ENCODE measurements around the gene RPL21. TPM values are rescaled to one million over a fixed set of nuclear protein-coding genes. Genes with fewer than 3 reads are reported as not detected.

The RPL21 gene
- total RNA-seq, 6 donors from 2014 or later: 158 to 853 (median 524) TPM

DNA sequence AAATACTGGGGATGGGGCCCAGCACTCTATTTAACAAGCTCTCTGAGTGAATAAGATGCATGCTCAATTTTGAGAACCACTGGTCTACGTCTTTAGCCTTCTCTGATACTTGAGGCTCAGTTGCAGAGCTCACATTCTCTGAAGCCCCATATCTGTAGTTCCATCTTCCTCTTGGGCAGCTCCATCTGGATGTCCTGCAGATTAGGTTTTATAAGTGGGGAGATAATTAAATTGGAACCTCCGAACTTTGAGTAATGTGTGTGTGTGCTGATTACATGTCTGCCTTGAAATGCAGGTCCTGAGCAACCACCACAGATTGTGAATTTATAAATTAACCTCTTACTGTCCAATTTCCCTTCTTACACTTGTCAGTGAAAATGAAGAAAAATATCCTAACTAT, 12.1 kb downstream of the RPL21 start:
- no peak for ATAC-seq (ENCODE audit: low FRiP score in 2 of 2)

GRCh38 chr13:27264181-27264580, 12.8 kb downstream of the RPL21 start:
- peaks cover 0 to 11% (median 0%) of the 10 kb centered on the region in 4 donors for H3K36me3 ChIP-seq
- TF ChIP-seq POLR2AphosphoS5 (IDR thresholded peaks at IDR 0.05) (no peak), CTCF (IDR thresholded peaks at IDR 0.05) (no peak)
- ATAC-seq (ENCODE audit: low FRiP score in 2 of 2) (peak in 1 of 2 donors; percentile 35), DNase-seq (no peak)
- no peaks in the 10 kb centered on the region for H3K27me3 ChIP-seq
- H3K9me3 ChIP-seq: no peaks in the 10 kb centered on the region
- H3K4me1 ChIP-seq: peaks cover 18 to 38% (median 23%) of the 10 kb centered on the region in 4 donors
- no peak overlapping the region for H3K27ac ChIP-seq
- 61 to 70% methylated on average over 5 of the region's 5 CpGs for WGBS, 2 donors
- H3K4me3 ChIP-seq: no peak overlapping the region

More for the DNA sequence above, 12.1 kb downstream of the RPL21 start:
- no peak for DNase-seq
- Histone ChIP-seq H3K27ac (no peak overlapping the region), H3K27me3 (no peaks in the 10 kb centered on the region), H3K4me1 (peaks cover 18 to 37% (median 23%) of the 10 kb centered on the region in 4 donors), H3K4me3 (no peak overlapping the region), H3K36me3 (peaks cover 0 to 16% (median 3%) of the 10 kb centered on the region in 4 donors), H3K9me3 (no peaks in the 10 kb centered on the region)
- WGBS, 2 donors: 65 to 69% methylated on average over 2 of the region's 2 CpGs
- TF ChIP-seq EP300 (IDR thresholded peaks at IDR 0.05): no peak
- TF ChIP-seq POLR2AphosphoS5 (IDR thresholded peaks at IDR 0.05): no peak
- TF ChIP-seq POLR2A (IDR thresholded peaks at IDR 0.05): no peak
- TF ChIP-seq CTCF (IDR thresholded peaks at IDR 0.05): no peak

DNA sequence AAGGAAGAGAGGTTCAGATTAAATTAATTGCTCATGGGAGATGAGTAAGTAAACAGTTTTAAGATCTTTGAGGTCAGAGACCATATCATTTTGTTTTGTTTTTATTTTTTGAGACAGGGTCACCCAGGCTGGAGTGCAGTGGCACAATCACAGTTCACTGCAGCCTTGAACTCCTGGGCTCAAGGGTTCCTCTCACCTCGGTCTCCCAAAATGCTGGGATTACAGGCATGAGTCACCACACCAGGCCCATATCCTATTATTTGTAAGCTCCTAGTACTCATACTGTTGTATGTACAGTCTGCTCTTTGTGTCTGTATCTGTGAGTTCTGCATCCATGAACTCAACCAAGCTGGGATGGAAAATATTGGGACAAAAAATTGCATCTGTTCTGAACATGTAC, 13.3 kb downstream of the RPL21 start:
- ATAC-seq (ENCODE audit: low FRiP score in 2 of 2) (no peak), DNase-seq (no peak)
- Histone ChIP-seq H3K4me3 (no peak overlapping the region), H3K27ac (no peak overlapping the region), H3K36me3 (peaks cover 0 to 11% (median 0%) of the 10 kb centered on the region in 4 donors), H3K9me3 (no peaks in the 10 kb centered on the region), H3K4me1 (peaks cover 17 to 43% (median 23%) of the 10 kb centered on the region in 4 donors), H3K27me3 (no peaks in the 10 kb centered on the region)
- TF ChIP-seq EP300 (IDR thresholded peaks at IDR 0.05): no peak
- TF ChIP-seq POLR2A (IDR thresholded peaks at IDR 0.05): no peak
- TF ChIP-seq CTCF (IDR thresholded peaks at IDR 0.05): no peak
- no peak for TF ChIP-seq POLR2AphosphoS5 (IDR thresholded peaks at IDR 0.05)
- 42 to 69% methylated on average over 1 of the region's 1 CpG for WGBS, 2 donors

GRCh38 chr13:27266917-27267316, 15.6 kb downstream of the RPL21 start:
- H3K27ac ChIP-seq: peak overlapping the region in 3 of 4 donors; percentile 33 to 41 (median 40)
- WGBS, 2 donors: 29 to 34% methylated on average over 2 of the region's 2 CpGs
- no peak overlapping the region for H3K4me3 ChIP-seq
- no peaks in the 10 kb centered on the region for H3K9me3 ChIP-seq
- peaks cover 19 to 46% (median 27%) of the 10 kb centered on the region in 4 donors for H3K4me1 ChIP-seq
- no peaks in the 10 kb centered on the region for H3K27me3 ChIP-seq
- TF ChIP-seq POLR2AphosphoS5 (IDR thresholded peaks at IDR 0.05) (peak in 1 of 2 donors; percentile 16), POLR2A (IDR thresholded peaks at IDR 0.05) (no peak), CTCF (IDR thresholded peaks at IDR 0.05) (no peak), EP300 (IDR thresholded peaks at IDR 0.05) (peak in 1 of 4 donors; percentile 35)
- DNase-seq (no peak), ATAC-seq (ENCODE audit: low FRiP score in 2 of 2) (no peak)
- peaks cover 0 to 6% (median 0%) of the 10 kb centered on the region in 4 donors for H3K36me3 ChIP-seq

GRCh38 chr13:27267596-27267995, 16.2 kb downstream of the RPL21 start:
- DNase-seq (no peak), ATAC-seq (ENCODE audit: low FRiP score in 2 of 2) (no peak)
- H3K4me3 ChIP-seq: no peak overlapping the region
- peak overlapping the region in 3 of 4 donors; percentile 33 to 41 (median 40) for H3K27ac ChIP-seq
- TF ChIP-seq POLR2A (IDR thresholded peaks at IDR 0.05): no peak
- no peak for TF ChIP-seq POLR2AphosphoS5 (IDR thresholded peaks at IDR 0.05)
- TF ChIP-seq CTCF (IDR thresholded peaks at IDR 0.05): no peak
- TF ChIP-seq EP300 (IDR thresholded peaks at IDR 0.05): no peak
- H3K9me3 ChIP-seq: no peaks in the 10 kb centered on the region
- H3K4me1 ChIP-seq: peaks cover 19 to 50% (median 25%) of the 10 kb centered on the region in 4 donors
- WGBS, 2 donors: 60 to 95% methylated on average over 2 of the region's 2 CpGs
- H3K36me3 ChIP-seq: no peaks in the 10 kb centered on the region
- H3K27me3 ChIP-seq: no peaks in the 10 kb centered on the region
